HG02981 (cell line): Measurements from ENCODE around the gene TSPOAP1.

Experiments
- ATAC-seq: cut with Tn5 transposase; IDR thresholded peaks from one replicate; pipeline ENCODE4 v1.9.1; 2021; ENCODE audit warnings: mild to moderate bottlenecking, moderate library complexity; ENCODE audit not compliant: unreplicated experiment

Gene TSPOAP1

GRCh38 chr17:58279016-58279711 is 49.4 kb downstream of the TSPOAP1 start:
- ATAC-seq = no peak

- ATAC-seq = no peak
These were observed 50.0 kb downstream of the TSPOAP1 start for GRCh38 chr17:58278661-58279015.

- no peak for ATAC-seq
These were observed 50.6 kb downstream of the TSPOAP1 start for GRCh38 chr17:58277802-58278595.

- ATAC-seq = no peak
These were observed 51.3 kb downstream of the TSPOAP1 start for GRCh38 chr17:58277107-58277801.

GRCh38 chr17:58276423-58276822 is 52.2 kb downstream of the TSPOAP1 start:
- no peak for ATAC-seq

- ATAC-seq = no peak
These were observed 53.2 kb downstream of the TSPOAP1 start for GRCh38 chr17:58275417-58275816.

GRCh38 chr17:58273453-58274104 is 55.0 kb downstream of the TSPOAP1 start:
- ATAC-seq = no peak

- no peak for ATAC-seq
These were observed 56.0 kb downstream of the TSPOAP1 start for GRCh38 chr17:58272367-58273280.

GRCh38 chr17:58271216-58271931 is 57.2 kb downstream of the TSPOAP1 start:
- no peak for ATAC-seq

- ATAC-seq = no peak
These were observed 57.9 kb downstream of the TSPOAP1 start for GRCh38 chr17:58270476-58271215.

- ATAC-seq = no peak
These were observed 58.9 kb downstream of the TSPOAP1 start for GRCh38 chr17:58269557-58270291.

- no peak for ATAC-seq
These were observed 59.6 kb downstream of the TSPOAP1 start for GRCh38 chr17:58268774-58269556.

- ATAC-seq = no peak
These were observed 60.3 kb downstream of the TSPOAP1 start for GRCh38 chr17:58268326-58268725.

GRCh38 chr17:58267347-58268324 is 61.0 kb downstream of the TSPOAP1 start:
- ATAC-seq = no peak

- ATAC-seq = no peak
These were observed 62.4 kb downstream of the TSPOAP1 start for GRCh38 chr17:58265902-58266875.
